Skin epidermis (tissue), 12 donors: ENCODE measurements around the gene MAP4.

Experiments used
- H3K27ac ChIP-seq, 21 experiments: fragments of 200-600 bp; sonication (generic) in 11 of 21; one replicate each; pipeline ENCODE4 v1.5.0; 2020; ENCODE audit warnings: mild to moderate bottlenecking in 3 of 21, inconsistent platforms in 2 of 21, moderate library complexity in 2 of 21
- H3K4me3 ChIP-seq, 7 experiments: fragments of 200-600 bp; sonication (generic) in 2 of 7; one replicate each; pipeline ENCODE4 v1.5.0; 2020; ENCODE audit warnings: inconsistent platforms in 2 of 7, mild to moderate bottlenecking in 2 of 7, moderate library complexity in 1 of 7

The MAP4 gene

DNA sequence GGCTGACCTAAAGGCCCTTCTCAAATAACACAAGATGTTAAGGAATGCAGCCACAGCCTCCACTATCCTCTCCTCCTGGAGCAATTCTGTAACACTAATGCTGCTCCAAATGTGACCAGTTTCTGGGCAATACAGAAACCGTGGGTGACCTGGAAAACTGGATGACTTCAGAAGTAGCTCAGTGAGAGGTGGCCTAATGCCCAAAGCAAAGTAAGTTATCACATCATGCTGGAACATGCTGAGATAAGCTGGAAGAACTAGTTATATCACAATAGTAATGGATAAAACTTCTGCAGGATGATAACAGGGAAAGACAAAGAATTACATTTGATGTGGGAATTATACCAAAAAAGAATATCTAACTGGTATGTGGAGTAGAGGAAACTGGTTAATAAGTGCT, 141.3 kb downstream of the MAP4 start:
- H3K27ac ChIP-seq: peak overlapping the region in 9 of 21 experiments; percentile 11 to 71 (median 27)

DNA sequence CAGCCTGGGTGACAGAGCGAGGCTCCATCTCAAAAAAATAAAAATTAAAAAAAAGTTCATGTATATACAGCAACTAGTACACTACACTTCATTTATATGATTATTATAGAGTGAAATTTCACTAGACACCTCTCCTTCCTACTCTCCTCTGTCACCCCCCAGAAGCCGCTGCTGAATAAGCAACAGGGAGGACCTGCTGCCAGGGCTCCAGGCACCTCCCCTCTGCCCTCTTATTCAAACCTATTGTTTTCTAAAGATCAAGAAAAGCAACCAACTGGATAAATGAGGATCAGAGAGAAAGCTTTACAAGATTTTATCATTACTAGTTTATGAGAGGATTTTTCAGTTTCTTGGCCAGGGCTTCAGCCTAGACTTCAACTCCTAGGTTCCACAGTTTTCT, 141.8 kb downstream of the MAP4 start:
- H3K4me3 ChIP-seq: no peak overlapping the region
- H3K27ac ChIP-seq: peak overlapping the region in 9 of 21 experiments; percentile 8 to 71 (median 27)

More for the DNA sequence above, 141.3 kb downstream of the MAP4 start:
- no peak overlapping the region for H3K4me3 ChIP-seq

DNA sequence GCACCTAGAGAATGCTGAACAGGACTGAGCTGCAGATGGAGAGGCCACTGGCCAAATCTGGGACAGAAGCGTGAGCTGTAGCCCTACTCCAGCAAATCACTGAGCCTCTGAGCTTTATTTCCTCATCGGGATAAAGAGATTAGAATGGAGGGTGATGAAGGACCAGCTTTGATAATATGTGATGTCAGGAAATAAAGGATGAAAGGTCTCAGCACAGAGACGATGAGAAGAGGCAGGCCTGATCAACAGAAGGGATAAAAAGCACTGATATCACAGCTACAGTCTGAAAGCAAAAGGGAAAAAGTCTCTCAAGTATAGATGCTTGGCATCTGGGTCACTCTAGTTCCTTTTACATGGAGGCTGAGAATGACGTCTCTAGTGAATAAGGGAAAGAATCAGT, 143.3 kb downstream of the MAP4 start:
- H3K4me3 ChIP-seq: no peak overlapping the region
- H3K27ac ChIP-seq: no peak overlapping the region

DNA sequence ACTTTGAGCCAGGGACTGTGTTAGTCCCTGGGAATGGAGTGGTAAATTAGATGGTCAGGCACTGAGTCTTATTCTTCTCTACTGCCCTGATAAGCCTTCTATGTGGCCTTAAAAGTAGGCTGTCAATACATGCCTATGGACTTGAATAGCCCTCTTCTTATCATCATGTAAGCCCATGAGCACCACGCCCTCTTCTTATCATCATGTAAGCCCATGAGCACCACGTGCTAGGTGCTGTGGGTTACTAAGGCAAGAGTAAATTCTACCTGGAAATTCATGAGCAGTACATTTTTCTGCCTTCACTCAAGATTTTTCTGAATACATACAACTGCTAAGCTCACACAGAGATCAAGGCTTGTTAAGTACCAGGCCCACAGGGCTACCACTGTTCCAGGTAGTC, 144.8 kb downstream of the MAP4 start:
- Histone ChIP-seq H3K4me3 (no peak overlapping the region), H3K27ac (no peak overlapping the region)

DNA sequence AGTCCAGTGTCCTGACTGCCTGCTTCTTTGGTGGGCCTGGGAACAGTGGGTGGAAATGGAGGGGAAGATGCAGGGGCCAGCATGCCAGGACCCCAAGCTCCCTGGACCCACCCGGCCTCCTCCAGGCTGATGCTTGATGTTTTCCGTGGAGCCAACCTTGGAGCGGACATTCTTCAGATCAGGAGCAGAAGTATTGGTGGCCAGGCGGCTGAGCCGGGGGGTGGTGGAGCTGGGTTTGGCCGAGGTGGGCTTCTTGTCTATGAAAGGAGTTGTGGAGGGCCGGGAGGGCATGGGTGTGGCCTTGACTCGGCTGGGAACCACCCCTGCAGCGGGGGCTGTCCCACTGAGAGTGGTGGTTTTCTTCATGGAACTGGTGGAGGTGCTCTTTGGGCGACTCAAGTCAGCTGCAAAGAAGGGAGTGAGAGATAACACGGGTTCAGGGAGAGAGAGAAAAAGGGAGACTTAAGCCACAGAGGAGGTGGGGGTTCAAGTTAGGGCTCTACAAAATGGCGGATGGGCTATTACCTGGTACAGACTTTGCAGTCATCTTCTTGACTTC, 145.4 kb downstream of the MAP4 start:
- Histone ChIP-seq H3K27ac (no peak overlapping the region), H3K4me3 (no peak overlapping the region)

DNA sequence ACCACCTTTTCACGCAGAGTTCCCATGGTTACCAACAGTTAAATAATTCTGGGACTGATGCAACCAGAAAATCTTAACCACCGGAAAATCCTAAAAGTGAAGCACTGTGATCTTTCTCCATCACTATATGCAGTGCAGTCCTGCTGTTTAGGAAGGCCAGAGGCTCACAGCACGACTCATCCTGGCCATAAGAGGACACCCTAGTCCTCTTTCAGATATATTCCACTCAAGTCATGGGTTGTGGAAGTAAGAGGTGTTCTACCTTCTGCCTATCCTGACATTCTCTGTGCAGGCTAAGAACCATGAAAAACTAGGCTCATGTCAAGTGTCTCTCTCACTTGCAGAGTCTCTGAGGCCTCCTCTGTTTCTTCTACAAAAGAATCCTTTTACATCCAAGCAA, 146.1 kb downstream of the MAP4 start:
- H3K27ac ChIP-seq: no peak overlapping the region
- no peak overlapping the region for H3K4me3 ChIP-seq

DNA sequence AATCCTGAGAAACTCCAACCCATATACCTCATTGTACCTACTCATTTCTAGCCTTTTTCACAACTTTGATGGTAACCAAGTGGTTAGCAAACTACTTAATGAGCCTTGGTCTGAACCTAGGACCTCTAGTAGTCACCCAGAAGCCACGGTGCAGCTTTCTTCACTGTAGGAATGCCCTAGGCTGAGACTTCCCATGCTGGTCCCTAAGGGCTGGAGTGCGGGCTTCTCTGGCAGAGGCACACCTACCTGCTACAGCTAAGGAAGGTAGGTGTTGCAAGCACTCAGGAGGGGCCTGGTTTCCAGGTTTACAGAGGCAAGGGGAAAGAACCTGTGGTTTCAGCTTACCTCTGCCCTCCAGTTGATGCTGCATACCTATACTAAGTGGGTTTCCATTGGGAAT, 147.9 kb downstream of the MAP4 start:
- H3K27ac ChIP-seq: no peak overlapping the region
- no peak overlapping the region for H3K4me3 ChIP-seq

DNA sequence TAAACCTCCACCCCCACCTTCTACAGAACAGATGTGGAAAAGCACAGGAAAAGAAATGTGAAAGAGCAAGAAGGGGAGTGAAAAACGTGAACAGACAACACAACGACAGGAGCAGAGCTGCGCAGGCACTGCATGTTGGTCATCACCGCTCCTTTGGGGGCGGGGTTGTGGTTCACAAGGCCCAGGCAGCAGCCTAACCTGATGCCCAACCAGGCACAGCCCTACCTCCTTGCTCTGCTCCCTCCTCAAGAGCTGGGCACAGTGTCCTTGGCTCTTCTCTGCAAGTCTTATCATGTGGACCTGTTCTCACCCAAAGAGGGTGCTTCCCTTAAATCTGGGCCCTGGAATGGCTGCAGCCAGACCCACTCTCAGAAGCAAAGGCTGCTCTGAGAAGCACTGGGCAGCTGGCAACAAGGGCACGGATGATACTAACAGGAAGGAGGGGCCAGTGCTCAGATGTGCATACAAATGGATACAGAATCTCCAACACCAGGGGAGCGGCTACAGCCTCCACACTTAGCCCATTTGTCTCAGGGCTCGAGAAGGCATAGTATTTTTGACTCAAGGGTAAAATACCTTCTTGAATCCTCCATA, 148.7 kb downstream of the MAP4 start:
- no peak overlapping the region for H3K27ac ChIP-seq

DNA sequence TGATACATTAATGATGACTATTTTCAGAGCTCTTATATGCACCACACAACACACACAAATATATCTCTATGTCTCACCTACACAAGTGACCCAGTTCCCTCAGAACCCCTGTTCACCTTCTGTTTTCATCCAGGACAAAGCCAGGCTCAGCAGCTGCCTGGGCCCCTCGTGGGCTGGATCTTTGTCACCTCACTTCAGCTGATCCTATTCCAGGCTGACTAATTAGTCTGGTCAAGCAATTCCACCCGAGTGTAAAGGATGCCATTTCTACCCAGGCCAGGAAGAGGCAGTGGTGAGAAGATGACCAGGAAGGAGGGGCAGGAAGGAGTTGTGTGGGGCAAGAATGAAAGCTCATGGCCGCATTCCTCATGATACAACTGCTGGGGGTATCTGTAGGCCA, 151.0 kb downstream of the MAP4 start:
- Histone ChIP-seq H3K27ac (no peak overlapping the region), H3K4me3 (no peak overlapping the region)

More for the DNA sequence above, 148.7 kb downstream of the MAP4 start:
- no peak overlapping the region for H3K4me3 ChIP-seq

DNA sequence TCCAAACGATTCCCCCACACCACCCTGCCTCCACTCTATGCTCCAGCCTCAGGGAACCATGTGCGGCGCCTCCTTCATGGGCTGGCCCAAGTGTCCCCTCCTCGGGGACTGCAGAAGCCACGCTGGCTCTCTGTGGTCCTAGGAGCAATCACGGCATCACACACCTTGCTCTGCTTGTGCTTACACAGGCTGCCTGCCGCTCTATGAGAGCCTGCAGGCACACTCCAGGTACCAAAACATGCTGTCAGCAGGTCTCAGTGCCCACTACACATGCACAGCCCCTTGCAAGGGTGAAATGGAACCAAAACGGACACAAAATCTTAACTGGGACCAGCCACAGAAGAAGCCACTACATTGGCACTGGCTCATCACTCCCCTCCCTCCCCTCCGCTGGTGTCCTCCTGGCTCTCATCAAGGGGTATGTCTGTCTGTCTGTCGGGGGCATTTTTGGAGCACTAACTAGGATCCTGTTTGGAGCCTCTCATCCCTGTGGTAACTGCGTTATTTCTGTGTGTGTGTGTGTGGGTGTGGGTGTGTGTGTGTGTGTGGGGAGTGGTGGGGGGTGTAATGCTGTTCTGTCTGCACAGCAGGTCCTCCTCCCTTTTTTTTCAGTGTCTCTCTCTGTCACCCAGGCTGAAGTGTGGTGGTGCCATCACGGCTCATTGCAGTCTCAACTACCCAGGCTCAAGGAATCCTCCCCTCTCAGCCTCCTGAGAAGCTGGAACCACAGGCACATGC, 152.7 kb downstream of the MAP4 start:
- H3K4me3 ChIP-seq: no peak overlapping the region
- H3K27ac ChIP-seq: no peak overlapping the region

DNA sequence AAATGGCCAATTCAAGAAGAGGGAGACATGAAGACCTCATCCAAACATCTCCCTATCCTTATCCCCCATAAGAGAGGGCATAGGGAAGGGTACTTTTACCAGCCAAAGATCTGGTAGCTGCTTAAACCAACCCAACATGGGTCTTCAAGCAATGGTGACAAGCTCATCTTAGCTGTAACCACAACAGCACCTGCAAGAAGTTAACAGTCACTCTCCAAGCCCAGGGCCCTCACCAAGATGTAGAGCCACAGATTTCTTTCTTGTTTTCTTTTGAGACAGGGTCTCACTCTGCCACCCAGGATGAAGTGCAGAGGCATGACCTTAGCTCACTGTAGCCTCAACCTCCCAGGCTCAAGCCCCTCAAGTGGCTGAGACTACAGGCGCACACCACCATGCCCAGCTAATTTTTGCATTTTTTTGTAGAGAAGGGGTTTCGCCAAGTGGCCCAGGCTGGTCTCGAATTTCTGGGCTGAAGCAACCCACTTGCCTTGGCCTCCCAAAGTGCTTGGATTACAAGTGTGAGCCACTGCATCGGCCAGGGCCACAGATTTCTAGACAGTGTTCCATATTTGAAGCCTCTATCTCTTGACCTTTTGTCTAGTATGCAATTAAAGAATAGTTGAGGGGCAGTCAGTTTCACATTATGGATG, 156.1 kb downstream of the MAP4 start:
- Histone ChIP-seq H3K4me3 (no peak overlapping the region), H3K27ac (no peak overlapping the region)

DNA sequence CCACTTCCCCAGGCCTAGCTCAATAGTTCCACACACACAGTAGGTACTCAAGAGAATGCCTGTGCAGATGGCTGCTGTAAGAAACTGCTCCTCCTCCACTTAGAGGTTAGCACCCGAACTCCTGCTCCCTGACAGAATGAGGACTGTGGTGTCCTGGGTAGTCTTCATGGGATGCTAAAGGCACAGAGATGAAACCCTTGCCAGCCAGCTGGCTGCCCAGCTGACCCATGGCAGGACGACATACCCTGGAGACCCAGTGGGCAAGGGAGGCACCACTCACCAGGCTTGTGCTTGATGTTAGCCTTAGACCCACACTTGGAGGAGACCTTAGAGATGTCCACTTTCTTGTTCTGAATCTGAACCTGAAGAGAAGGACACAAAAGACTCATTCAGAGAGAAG, 159.1 kb downstream of the MAP4 start:
- no peak overlapping the region for H3K4me3 ChIP-seq
- no peak overlapping the region for H3K27ac ChIP-seq

DNA sequence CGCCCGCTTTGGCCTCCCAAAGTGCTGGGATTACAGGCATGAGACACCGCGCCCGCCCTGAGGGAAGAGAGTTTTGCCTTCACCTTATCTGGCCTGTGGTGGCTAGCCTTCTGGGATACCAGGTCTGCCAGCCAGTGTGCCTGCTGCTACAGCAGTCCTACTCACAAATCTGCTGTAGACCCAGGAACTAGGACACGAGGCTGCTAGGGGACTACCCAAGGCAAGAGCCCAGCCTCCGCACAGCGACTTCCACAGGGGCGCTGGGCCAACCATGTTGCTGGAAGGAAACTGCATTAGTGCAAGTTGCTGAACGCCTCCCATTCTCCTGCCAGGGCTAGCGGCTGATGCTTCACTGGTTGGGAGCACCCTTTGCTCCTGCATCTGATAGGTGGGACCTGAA, 159.5 kb downstream of the MAP4 start:
- no peak overlapping the region for H3K4me3 ChIP-seq
- H3K27ac ChIP-seq: peak overlapping the region in 1 of 21 experiments; percentile 7

DNA sequence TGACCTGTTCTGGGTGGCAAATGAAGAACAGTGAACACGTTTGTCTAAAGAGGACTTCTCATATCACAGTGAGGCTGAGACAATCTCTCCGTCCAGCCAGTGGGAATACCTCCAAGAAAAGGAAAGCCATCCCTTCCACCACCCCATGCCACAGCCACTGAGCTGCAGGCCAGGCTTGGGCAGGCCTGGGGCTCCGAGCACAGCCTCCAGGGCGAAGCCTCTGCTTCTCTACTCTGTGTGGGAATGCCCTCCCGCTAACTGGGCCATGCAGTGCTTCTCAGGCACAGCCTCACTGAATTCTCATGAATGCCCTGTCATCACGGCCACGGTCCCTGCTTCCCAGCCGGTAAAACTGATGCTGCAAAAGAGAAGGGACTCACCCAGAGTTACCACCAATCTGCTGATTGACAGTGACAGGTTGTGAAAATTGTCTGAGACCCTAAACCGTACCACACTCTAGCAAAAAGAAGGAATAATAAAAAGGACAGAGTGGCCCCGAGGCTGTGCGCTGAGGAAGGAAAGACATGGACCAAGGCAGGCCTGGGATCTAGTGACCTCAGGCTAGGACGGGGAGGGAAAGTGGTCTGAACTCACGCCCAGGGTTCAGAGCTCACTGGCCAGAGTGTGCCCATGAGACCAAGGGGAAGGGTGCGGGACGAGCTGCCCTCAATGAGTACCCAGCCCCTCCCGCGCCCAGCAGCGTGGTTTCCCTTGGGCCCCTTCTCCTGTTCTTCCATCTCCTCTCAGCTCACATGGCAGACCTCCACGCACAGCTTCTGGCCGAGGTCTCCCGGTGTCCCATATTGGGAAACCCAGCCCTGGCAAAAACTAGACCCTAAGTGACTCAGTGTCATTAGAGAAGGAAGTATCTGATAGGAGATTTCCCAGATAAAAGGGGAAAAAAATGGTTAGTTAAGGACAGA, 160.5 kb downstream of the MAP4 start:
- peak overlapping the region in 1 of 21 experiments; percentile 3 for H3K27ac ChIP-seq
- no peak overlapping the region for H3K4me3 ChIP-seq

DNA sequence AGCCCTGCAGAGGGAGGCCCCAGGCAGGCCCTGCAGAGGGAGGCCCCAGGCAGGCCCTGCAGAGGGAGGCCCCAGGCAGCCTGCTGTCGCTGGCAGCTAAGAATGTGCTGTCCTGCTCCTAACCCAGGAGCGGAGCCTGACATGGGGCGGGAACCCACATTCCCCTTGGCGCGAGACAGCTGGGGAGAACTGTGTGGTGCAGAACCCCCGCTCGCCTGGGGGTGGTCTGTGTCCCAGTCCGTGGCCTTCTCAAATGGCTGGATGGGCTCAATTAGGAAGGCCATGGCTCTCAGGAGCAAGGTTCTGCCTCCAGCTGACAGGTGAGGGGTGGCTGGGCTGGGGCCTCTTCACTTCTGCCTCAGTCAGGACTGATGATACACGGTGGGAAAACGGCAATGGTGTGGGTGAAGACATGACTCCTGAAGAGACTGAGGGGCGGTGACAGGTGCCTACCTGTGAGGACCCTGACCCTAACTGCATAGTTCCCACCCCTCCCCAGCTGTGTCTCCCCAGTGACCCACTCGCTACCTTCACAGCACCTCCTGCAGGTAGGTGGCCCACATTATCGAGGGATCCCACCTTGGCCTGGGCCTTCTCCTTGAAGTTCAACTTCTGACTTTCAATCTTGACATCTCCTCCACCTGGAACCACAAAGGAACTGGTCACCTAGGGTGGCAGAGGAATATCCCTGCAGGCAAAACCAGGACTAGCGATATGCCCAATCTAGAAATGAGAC, 161.3 kb downstream of the MAP4 start:
- Histone ChIP-seq H3K27ac (peak overlapping the region in 1 of 21 experiments; percentile 25), H3K4me3 (no peak overlapping the region)

DNA sequence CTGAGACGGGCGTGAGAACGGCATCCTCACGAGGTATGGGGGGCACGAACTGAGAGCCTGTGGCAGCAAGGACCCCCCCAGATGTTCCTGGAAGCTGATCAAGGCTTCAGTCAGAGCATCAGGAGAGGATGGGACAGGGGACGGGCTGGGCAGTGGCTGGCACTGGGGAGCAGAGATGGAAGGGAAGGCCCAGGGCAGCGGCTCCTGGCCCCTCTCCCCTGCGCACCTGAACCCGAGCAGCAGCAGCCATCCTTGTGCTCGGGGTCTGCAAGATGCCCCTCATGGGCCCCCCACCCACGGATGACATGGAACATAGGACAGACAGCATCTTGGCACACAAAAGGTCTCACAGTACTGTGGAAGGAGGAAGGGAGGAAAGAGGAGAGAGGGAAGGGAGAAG, 161.9 kb downstream of the MAP4 start:
- no peak overlapping the region for H3K4me3 ChIP-seq
- peak overlapping the region in 1 of 21 experiments; percentile 25 for H3K27ac ChIP-seq

DNA sequence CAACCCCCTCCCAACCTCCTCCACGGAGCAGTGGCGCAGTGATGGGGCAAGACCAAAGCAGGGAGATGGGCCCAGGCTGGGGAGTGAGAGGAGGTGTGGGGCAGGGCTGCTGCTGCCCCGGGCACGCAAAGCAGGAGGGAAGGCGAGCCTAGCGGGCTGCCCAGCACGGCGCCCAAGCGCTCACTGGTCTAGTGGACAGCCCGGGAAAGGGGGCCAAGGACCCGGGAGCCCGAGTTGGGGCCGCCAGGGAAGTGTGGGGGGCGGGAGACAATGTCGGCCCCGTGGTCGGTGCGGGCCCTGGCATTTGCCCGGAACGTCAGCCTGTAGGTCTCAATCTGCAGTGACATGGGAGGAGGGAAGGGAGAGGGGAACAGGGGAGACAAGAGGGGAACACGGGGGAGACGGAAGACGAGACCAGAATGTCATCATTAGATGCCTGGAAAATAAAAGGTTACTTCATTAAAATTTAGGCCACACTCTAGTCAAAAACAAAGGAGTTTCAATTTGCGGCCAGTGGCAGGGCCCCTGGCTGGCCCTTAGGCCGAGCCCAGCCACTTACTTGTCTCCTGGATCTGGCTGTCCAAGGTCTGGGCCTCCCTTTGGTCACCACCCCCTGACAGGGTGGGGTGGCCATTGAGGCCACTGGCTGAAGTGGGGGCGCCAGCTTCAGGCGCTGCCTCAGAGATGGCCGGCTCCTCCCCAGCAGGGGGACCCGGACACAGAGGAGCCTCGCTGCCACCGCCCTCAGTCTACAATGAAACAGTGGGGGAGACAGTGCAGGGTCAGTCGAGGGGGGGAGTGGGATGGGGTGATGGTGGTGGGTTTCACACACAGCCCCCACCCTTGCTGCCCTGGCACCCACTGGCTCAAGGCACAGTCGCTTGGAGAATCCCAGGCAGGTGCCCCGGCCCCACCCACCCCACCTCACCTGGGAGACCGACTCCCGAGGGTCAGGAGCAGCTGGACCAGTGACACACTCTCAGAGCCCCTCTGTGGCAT, 163.3 kb downstream of the MAP4 start:
- Histone ChIP-seq H3K4me3 (no peak overlapping the region), H3K27ac (no peak overlapping the region)
